ENCODE measurements around the gene PDZD2.
"Not testable (repeated sequence)": the region's sequence is repeated elsewhere in the genome, so short reads cannot be mapped to it uniquely, and the experiment has no call there.

Gene PDZD2

DNA sequence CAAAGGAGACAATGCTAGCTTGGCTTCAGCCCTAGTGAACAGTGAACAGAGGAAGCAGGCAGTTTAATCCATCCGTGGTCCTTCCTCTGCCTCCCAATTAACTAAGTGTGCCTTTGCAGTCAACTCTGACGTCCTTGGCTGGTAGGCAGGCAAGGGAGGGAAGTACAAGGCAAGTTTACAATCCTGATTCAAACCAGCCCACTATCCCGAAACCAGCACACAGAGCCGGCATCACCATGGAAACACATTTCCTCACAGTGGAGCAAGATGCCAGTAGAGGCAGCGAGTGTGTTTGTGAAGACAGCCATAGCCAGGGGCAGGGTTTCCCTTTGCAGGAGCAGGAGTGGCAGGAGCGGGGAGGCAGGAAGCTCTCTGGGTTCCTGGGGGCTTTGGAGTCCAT, 461.3 kb downstream of the PDZD2 start:
- H3K36me3 ChIP-seq (ENCODE audit: control insufficient read depth in 1 of 2, insufficient read depth in 2 of 2, low read length in 2 of 2), result peaks cover 26 to 36% of the 10 kb centered on the region in 2 donors
- no peak overlapping the region for H3K4me3 ChIP-seq (ENCODE audit: low read depth in 1 of 2, low read length in 2 of 2)
- no peaks in the 10 kb centered on the region for H3K9me3 ChIP-seq (ENCODE audit: control insufficient read depth in 1 of 2, low read length in 2 of 2)
- H3K4me1 ChIP-seq (ENCODE audit: control insufficient read depth in 1 of 2, insufficient read depth in 2 of 2, low read length in 2 of 2), result peaks cover 0 to 24% of the 10 kb centered on the region in 2 donors
- H3K27me3 ChIP-seq (ENCODE audit: low read depth, low read length), result no peaks in the 10 kb centered on the region
- no peak overlapping the region for H3K27ac ChIP-seq (ENCODE audit: low read length)

GRCh38 chr5:32100691-32101302, 461.9 kb downstream of the PDZD2 start:
- Histone ChIP-seq H3K4me3 (ENCODE audit: low read depth in 1 of 2, low read length in 2 of 2) (no peak overlapping the region), H3K36me3 (ENCODE audit: control insufficient read depth in 1 of 2, insufficient read depth in 2 of 2, low read length in 2 of 2) (peaks cover 30 to 42% of the 10 kb centered on the region in 2 donors), H3K27ac (ENCODE audit: low read length) (no peak overlapping the region), H3K27me3 (ENCODE audit: low read depth, low read length) (no peaks in the 10 kb centered on the region), H3K4me1 (ENCODE audit: control insufficient read depth in 1 of 2, insufficient read depth in 2 of 2, low read length in 2 of 2) (peaks cover 0 to 19% of the 10 kb centered on the region in 2 donors), H3K9me3 (ENCODE audit: control insufficient read depth in 1 of 2, low read length in 2 of 2) (no peaks in the 10 kb centered on the region)

GRCh38 chr5:32102254-32102986, 463.5 kb downstream of the PDZD2 start:
- no peaks in the 10 kb centered on the region for H3K27me3 ChIP-seq (ENCODE audit: low read depth, low read length)
- no peaks in the 10 kb centered on the region for H3K9me3 ChIP-seq (ENCODE audit: control insufficient read depth in 1 of 2, low read length in 2 of 2)
- peaks cover 0 to 19% of the 10 kb centered on the region in 2 donors for H3K4me1 ChIP-seq (ENCODE audit: control insufficient read depth in 1 of 2, insufficient read depth in 2 of 2, low read length in 2 of 2)
- no peak overlapping the region for H3K4me3 ChIP-seq (ENCODE audit: low read depth in 1 of 2, low read length in 2 of 2)
- H3K27ac ChIP-seq (ENCODE audit: low read length), result no peak overlapping the region
- peaks cover 35 to 54% of the 10 kb centered on the region in 2 donors for H3K36me3 ChIP-seq (ENCODE audit: control insufficient read depth in 1 of 2, insufficient read depth in 2 of 2, low read length in 2 of 2)

GRCh38 chr5:32103521-32103920, 464.6 kb downstream of the PDZD2 start:
- Histone ChIP-seq H3K36me3 (ENCODE audit: control insufficient read depth in 1 of 2, insufficient read depth in 2 of 2, low read length in 2 of 2) (peaks cover 41 to 62% of the 10 kb centered on the region in 2 donors), H3K27ac (ENCODE audit: low read length) (no peak overlapping the region), H3K9me3 (ENCODE audit: control insufficient read depth in 1 of 2, low read length in 2 of 2) (no peaks in the 10 kb centered on the region), H3K27me3 (ENCODE audit: low read depth, low read length) (no peaks in the 10 kb centered on the region), H3K4me1 (ENCODE audit: control insufficient read depth in 1 of 2, insufficient read depth in 2 of 2, low read length in 2 of 2) (peaks cover 0 to 19% of the 10 kb centered on the region in 2 donors), H3K4me3 (ENCODE audit: low read depth in 1 of 2, low read length in 2 of 2) (no peak overlapping the region)

DNA sequence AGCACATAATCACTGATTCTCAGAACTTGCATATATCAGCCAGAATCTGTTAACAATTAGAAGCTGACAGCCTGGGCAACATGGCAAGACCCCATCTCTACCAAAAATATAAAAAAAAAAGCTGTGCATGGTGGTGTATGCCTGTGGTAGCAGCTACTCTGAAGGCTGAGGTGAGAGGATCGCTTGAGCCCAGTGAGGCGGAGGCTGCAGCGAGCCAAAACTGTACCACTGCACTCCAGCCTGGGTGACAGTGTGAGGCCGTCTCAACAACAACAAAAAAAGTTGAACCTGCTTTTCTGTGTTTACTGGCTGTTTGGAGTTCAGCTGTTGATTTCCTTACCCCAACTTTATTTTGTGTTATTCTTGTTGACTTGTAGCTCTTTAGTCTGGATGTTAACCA, 468.4 kb downstream of the PDZD2 start:
- Histone ChIP-seq H3K4me3 (ENCODE audit: low read depth in 1 of 2, low read length in 2 of 2) (no peak overlapping the region), H3K9me3 (ENCODE audit: control insufficient read depth in 1 of 2, low read length in 2 of 2) (no peaks in the 10 kb centered on the region), H3K4me1 (ENCODE audit: control insufficient read depth in 1 of 2, insufficient read depth in 2 of 2, low read length in 2 of 2) (no peaks in the 10 kb centered on the region), H3K27ac (ENCODE audit: low read length) (no peak overlapping the region), H3K36me3 (ENCODE audit: control insufficient read depth in 1 of 2, insufficient read depth in 2 of 2, low read length in 2 of 2) (peaks cover 52 to 69% of the 10 kb centered on the region in 2 donors), H3K27me3 (ENCODE audit: low read depth, low read length) (no peaks in the 10 kb centered on the region)

DNA sequence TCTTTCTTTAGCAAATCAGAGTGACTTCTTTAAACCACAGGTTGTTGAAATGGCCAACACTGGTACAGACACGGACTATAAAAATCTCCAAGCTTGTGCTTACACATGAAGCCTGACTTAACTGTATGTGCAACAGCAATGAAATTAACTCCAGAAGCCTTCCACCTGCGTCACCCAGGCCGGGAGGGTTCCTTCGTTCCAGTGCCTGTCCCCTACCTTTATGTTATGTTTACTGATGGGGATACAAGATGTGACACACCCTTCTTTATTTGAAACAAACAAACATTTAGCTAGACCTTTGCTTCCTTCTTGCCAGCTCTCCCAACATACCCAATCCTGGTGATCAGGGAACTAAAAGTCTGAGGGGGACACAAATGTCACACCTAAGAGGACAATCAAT, 469.2 kb downstream of the PDZD2 start:
- no peaks in the 10 kb centered on the region for H3K9me3 ChIP-seq (ENCODE audit: control insufficient read depth in 1 of 2, low read length in 2 of 2)
- H3K4me3 ChIP-seq (ENCODE audit: low read depth in 1 of 2, low read length in 2 of 2), result no peak overlapping the region
- H3K4me1 ChIP-seq (ENCODE audit: control insufficient read depth in 1 of 2, insufficient read depth in 2 of 2, low read length in 2 of 2), result no peaks in the 10 kb centered on the region
- H3K36me3 ChIP-seq (ENCODE audit: control insufficient read depth in 1 of 2, insufficient read depth in 2 of 2, low read length in 2 of 2), result peaks cover 54 to 62% of the 10 kb centered on the region in 2 donors
- H3K27ac ChIP-seq (ENCODE audit: low read length), result no peak overlapping the region
- H3K27me3 ChIP-seq (ENCODE audit: low read depth, low read length), result no peaks in the 10 kb centered on the region

GRCh38 chr5:32109236-32109635, 470.3 kb downstream of the PDZD2 start:
- no peak overlapping the region for H3K4me3 ChIP-seq (ENCODE audit: low read depth in 1 of 2, low read length in 2 of 2)
- no peak overlapping the region for H3K27ac ChIP-seq (ENCODE audit: low read length)
- H3K4me1 ChIP-seq (ENCODE audit: control insufficient read depth in 1 of 2, insufficient read depth in 2 of 2, low read length in 2 of 2), result no peaks in the 10 kb centered on the region
- H3K27me3 ChIP-seq (ENCODE audit: low read depth, low read length), result no peaks in the 10 kb centered on the region
- H3K36me3 ChIP-seq (ENCODE audit: control insufficient read depth in 1 of 2, insufficient read depth in 2 of 2, low read length in 2 of 2), result peaks cover 43 to 56% of the 10 kb centered on the region in 2 donors
- no peaks in the 10 kb centered on the region for H3K9me3 ChIP-seq (ENCODE audit: control insufficient read depth in 1 of 2, low read length in 2 of 2)

DNA sequence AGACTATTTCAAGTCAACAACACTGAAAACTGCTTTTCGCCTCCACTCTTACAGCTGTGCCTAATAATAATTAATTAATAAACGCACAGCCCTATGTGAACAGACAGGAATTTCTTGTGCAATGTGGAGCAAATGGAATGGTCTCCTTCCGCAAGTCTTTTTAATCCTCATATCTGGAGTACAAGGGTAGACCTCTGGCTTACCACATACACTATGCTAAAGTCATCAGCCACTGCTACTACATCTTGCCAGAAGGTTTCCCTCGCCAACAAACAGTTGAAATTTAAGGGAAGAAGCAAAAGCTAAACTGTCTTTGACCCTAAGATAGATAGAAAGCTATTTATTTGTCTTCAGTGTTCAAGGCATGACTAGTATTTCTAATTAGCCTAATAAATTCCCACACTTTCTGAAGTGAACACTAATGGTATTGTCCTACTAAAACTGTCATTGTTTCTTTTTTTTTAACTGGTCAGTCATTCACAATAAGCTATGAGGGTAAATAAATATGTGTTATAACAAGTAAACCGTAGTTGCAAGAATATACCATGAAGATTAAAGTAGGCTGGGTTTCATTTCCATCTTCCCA, 471.3 kb downstream of the PDZD2 start:
- Histone ChIP-seq H3K4me1 (ENCODE audit: control insufficient read depth in 1 of 2, insufficient read depth in 2 of 2, low read length in 2 of 2) (no peaks in the 10 kb centered on the region), H3K9me3 (ENCODE audit: control insufficient read depth in 1 of 2, low read length in 2 of 2) (no peaks in the 10 kb centered on the region), H3K36me3 (ENCODE audit: control insufficient read depth in 1 of 2, insufficient read depth in 2 of 2, low read length in 2 of 2) (peaks cover 43 to 50% of the 10 kb centered on the region in 2 donors), H3K4me3 (ENCODE audit: low read depth in 1 of 2, low read length in 2 of 2) (no peak overlapping the region), H3K27me3 (ENCODE audit: low read depth, low read length) (no peaks in the 10 kb centered on the region), H3K27ac (ENCODE audit: low read length) (no peak overlapping the region)

- no peaks in the 10 kb centered on the region for H3K4me1 ChIP-seq (ENCODE audit: control insufficient read depth in 1 of 2, insufficient read depth in 2 of 2, low read length in 2 of 2)
- H3K9me3 ChIP-seq (ENCODE audit: control insufficient read depth in 1 of 2, low read length in 2 of 2), result no peaks in the 10 kb centered on the region
- no peaks in the 10 kb centered on the region for H3K27me3 ChIP-seq (ENCODE audit: low read depth, low read length)
- peaks cover 17% of the 10 kb centered on the region in 2 donors for H3K36me3 ChIP-seq (ENCODE audit: control insufficient read depth in 1 of 2, insufficient read depth in 2 of 2, low read length in 2 of 2)
- H3K27ac ChIP-seq (ENCODE audit: low read length), result no peak overlapping the region
- no peak overlapping the region for H3K4me3 ChIP-seq (ENCODE audit: low read depth in 1 of 2, low read length in 2 of 2)
Measured at GRCh38 chr5:32115985-32116384, 477.1 kb downstream of the PDZD2 start.

- Histone ChIP-seq H3K4me3 (ENCODE audit: low read depth in 1 of 2, low read length in 2 of 2) (no peak overlapping the region), H3K27me3 (ENCODE audit: low read depth, low read length) (no peaks in the 10 kb centered on the region), H3K27ac (ENCODE audit: low read length) (no peak overlapping the region), H3K36me3 (ENCODE audit: control insufficient read depth in 1 of 2, insufficient read depth in 2 of 2, low read length in 2 of 2) (peaks cover 14 to 15% of the 10 kb centered on the region in 2 donors), H3K4me1 (ENCODE audit: control insufficient read depth in 1 of 2, insufficient read depth in 2 of 2, low read length in 2 of 2) (no peaks in the 10 kb centered on the region), H3K9me3 (ENCODE audit: control insufficient read depth in 1 of 2, low read length in 2 of 2) (no peaks in the 10 kb centered on the region)
Measured at GRCh38 chr5:32116574-32117313, 477.8 kb downstream of the PDZD2 start.

GRCh38 chr5:32118922-32119321, 480.0 kb downstream of the PDZD2 start:
- H3K27ac ChIP-seq (ENCODE audit: low read length); H3K4me3 ChIP-seq (ENCODE audit: low read depth in 1 of 2, low read length in 2 of 2); H3K9me3 ChIP-seq (ENCODE audit: control insufficient read depth in 1 of 2, low read length in 2 of 2); H3K27me3 ChIP-seq (ENCODE audit: low read depth, low read length); H3K4me1 ChIP-seq (ENCODE audit: control insufficient read depth in 1 of 2, insufficient read depth in 2 of 2, low read length in 2 of 2): not testable (repeated sequence)
- peaks cover 11 to 13% of the 10 kb centered on the region in 2 donors for H3K36me3 ChIP-seq (ENCODE audit: control insufficient read depth in 1 of 2, insufficient read depth in 2 of 2, low read length in 2 of 2)

Measured in muscle layer of duodenum (tissue), 2 donors.